ENCODE results near the gene PRR30. TPM values are rescaled to one million over a fixed set of nuclear protein-coding genes. Genes with fewer than 3 reads are reported as not detected.

The PRR30 gene
- total RNA-seq, 1 donor = not detected

- DNase-seq (ENCODE audit: low read depth) = no peak
- no peak overlapping the region for H3K4me3 ChIP-seq (ENCODE audit: low read depth, low read length)
- no peak for TF ChIP-seq CTCF (IDR thresholded peaks at IDR 0.05; ENCODE audit: insufficient read depth, low read depth, low read length)
Measured at GRCh38 chr2:27147935-27148334, 8.7 kb upstream of the PRR30 start.

GRCh38 chr2:27145682-27146081 lies 6.5 kb upstream of the PRR30 start:
- DNase-seq (ENCODE audit: low read depth) = no peak
- no peak overlapping the region for H3K4me3 ChIP-seq (ENCODE audit: low read depth, low read length)
- TF ChIP-seq CTCF (IDR thresholded peaks at IDR 0.05; ENCODE audit: insufficient read depth, low read depth, low read length) = no peak

- H3K4me3 ChIP-seq (ENCODE audit: low read depth, low read length) = no peak overlapping the region
- DNase-seq (ENCODE audit: low read depth) = no peak
- TF ChIP-seq CTCF (IDR thresholded peaks at IDR 0.05; ENCODE audit: insufficient read depth, low read depth, low read length) = no peak
Measured at GRCh38 chr2:27143285-27143684, 4.1 kb upstream of the PRR30 start.

- H3K4me3 ChIP-seq (ENCODE audit: low read depth, low read length) = no peak overlapping the region
- no peak for DNase-seq (ENCODE audit: low read depth)
- no peak for TF ChIP-seq CTCF (IDR thresholded peaks at IDR 0.05; ENCODE audit: insufficient read depth, low read depth, low read length)
Measured at GRCh38 chr2:27138111-27138510, 1.1 kb downstream of the PRR30 start.

- DNase-seq (ENCODE audit: low read depth) = no peak
- H3K4me3 ChIP-seq (ENCODE audit: low read depth, low read length) = no peak overlapping the region
- TF ChIP-seq CTCF (IDR thresholded peaks at IDR 0.05; ENCODE audit: insufficient read depth, low read depth, low read length) = no peak
Measured at GRCh38 chr2:27137322-27137935, 1.8 kb downstream of the PRR30 start.

- H3K4me3 ChIP-seq (ENCODE audit: low read depth, low read length) = no peak overlapping the region
- TF ChIP-seq CTCF (IDR thresholded peaks at IDR 0.05; ENCODE audit: insufficient read depth, low read depth, low read length) = no peak
- no peak for DNase-seq (ENCODE audit: low read depth)
Measured at GRCh38 chr2:27136751-27137150, 2.5 kb downstream of the PRR30 start.

GRCh38 chr2:27135478-27135955 lies 3.7 kb downstream of the PRR30 start:
- H3K4me3 ChIP-seq (ENCODE audit: low read depth, low read length) = no peak overlapping the region
- TF ChIP-seq CTCF (IDR thresholded peaks at IDR 0.05; ENCODE audit: insufficient read depth, low read depth, low read length) = no peak

More at GRCh38 chr2:27135478-27135955, 3.7 kb downstream of the PRR30 start:
- DNase-seq (ENCODE audit: low read depth) = no peak
